T-helper 17 cell (primary cell): ENCODE measurements around the gene UNC13B. TPM values are rescaled to one million over a fixed set of nuclear protein-coding genes. Genes with fewer than 3 reads are reported as not detected.

Experiments
- ATAC-seq: fragments of 150-1000 bp; cut with Tn5 transposase; 2 replicates; pipeline ENCODE4 v1.10.0; 2021; ENCODE audit warnings: mild to moderate bottlenecking, moderate library complexity
- DNase-seq, 3 donors: peaks; one replicate each; pipeline versions ENCODE4 v3.0.0 to v3.0.0-alpha.2; 2020 to 2021
- H3K9me3 ChIP-seq: one replicate; pipeline ENCODE4 v1.7.0; 2013; ENCODE audit warnings: low read length, mild to moderate bottlenecking; ENCODE audit not compliant: control insufficient read depth, poor library complexity, severe bottlenecking
- H3K27ac Mint-ChIP-seq: one replicate; pipeline ENCODE4 v1.8.0; 2022; ENCODE audit warnings: mild to moderate bottlenecking, moderate library complexity, mixed read lengths
- H3K27me3 Mint-ChIP-seq: one replicate; pipeline ENCODE4 v1.8.0; 2022; ENCODE audit warnings: mixed read lengths
- H3K36me3 Mint-ChIP-seq: one replicate; pipeline ENCODE4 v1.8.0; 2022; ENCODE audit warnings: low read depth, mixed read lengths
- H3K4me1 Mint-ChIP-seq: one replicate; pipeline ENCODE4 v1.8.0; 2022; ENCODE audit warnings: mild to moderate bottlenecking, mixed read lengths
- H3K4me3 Mint-ChIP-seq: one replicate; pipeline ENCODE4 v1.8.0; 2022; ENCODE audit warnings: mild to moderate bottlenecking, moderate library complexity, mixed read lengths
- total RNA-seq, 4 donors: library from RNA in 2 of 4; stranded (reverse) in 2 of 4; gene quantifications; one replicate each; pipeline ENCODE4 v1.2.3 and lab custom pipeline; 2022 to 2026

The UNC13B gene
- total RNA-seq, 2 donors from 2014 or later, result 0.50 to 0.99 TPM

GRCh38 chr9:35367451-35367850, 205.6 kb downstream of the UNC13B start:
- DNase-seq (no peak), ATAC-seq (no peak)
- Mint-ChIP-seq H3K27ac (no peak overlapping the region), H3K4me3 (no peak overlapping the region), H3K27me3 (peaks cover 13% of the 10 kb centered on the region), H3K36me3 (peaks cover 2% of the 10 kb centered on the region), H3K4me1 (no peaks in the 10 kb centered on the region)
- H3K9me3 ChIP-seq, result no peaks in the 10 kb centered on the region

GRCh38 chr9:35370241-35370640, 208.4 kb downstream of the UNC13B start:
- no peak for ATAC-seq
- peaks cover 2% of the 10 kb centered on the region for H3K36me3 Mint-ChIP-seq

GRCh38 chr9:35374436-35374835, 212.6 kb downstream of the UNC13B start:
- no peak for DNase-seq
- H3K27ac Mint-ChIP-seq, result no peak overlapping the region
- no peak for ATAC-seq
- H3K4me3 Mint-ChIP-seq, result no peak overlapping the region
- H3K36me3 Mint-ChIP-seq, result peaks cover 3% of the 10 kb centered on the region
- H3K9me3 ChIP-seq, result no peaks in the 10 kb centered on the region
- H3K27me3 Mint-ChIP-seq, result no peaks in the 10 kb centered on the region
- H3K4me1 Mint-ChIP-seq, result no peaks in the 10 kb centered on the region

More at GRCh38 chr9:35370241-35370640, 208.4 kb downstream of the UNC13B start:
- Mint-ChIP-seq H3K4me3 (no peak overlapping the region), H3K27me3 (peaks cover 5% of the 10 kb centered on the region), H3K4me1 (no peaks in the 10 kb centered on the region), H3K27ac (no peak overlapping the region)
- no peak for DNase-seq
- no peaks in the 10 kb centered on the region for H3K9me3 ChIP-seq

DNA sequence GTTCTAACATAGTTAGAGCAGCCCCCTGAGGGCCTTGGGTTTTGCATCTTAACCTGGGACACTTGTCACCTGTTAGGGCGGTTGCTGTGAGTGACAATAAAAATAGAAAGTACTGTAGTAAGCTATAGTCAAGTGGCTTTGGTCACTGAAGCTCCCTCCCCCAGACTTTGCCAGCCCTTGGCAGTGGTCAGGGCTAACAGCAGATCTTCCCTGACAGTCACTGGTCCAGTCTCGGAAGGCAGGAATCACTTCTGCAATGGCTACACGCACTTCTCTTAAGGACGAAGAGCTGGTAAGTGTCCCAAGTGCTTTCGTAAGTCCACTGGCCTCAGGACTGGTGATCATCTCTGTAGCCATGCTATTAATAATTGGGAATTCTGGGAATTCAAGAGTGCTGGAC, 213.1 kb downstream of the UNC13B start:
- Mint-ChIP-seq H3K4me1 (no peaks in the 10 kb centered on the region), H3K27me3 (no peaks in the 10 kb centered on the region), H3K36me3 (peaks cover 3% of the 10 kb centered on the region), H3K4me3 (no peak overlapping the region), H3K27ac (no peak overlapping the region)
- ATAC-seq (no peak), DNase-seq (no peak)
- no peaks in the 10 kb centered on the region for H3K9me3 ChIP-seq

DNA sequence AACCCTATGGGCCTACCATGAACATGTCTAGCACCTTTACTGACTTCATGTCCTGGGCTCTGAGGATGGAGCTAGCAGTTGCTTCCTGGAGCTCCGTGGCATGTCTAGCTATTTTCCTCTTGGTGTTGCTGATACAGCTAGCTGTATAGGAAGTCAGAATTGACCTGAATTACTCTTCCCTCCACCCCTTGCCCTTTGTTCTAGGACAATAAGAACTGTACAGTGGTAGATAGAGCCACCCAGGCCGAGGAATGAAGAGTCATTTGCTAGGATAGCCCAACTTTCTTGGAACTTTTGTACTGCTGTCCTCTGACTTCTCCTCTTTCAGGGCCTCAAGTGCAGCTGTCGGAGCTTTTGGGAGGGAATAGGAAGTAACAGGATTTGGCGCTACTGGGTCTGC, 218.2 kb downstream of the UNC13B start:
- no peak for ATAC-seq
- Mint-ChIP-seq H3K4me3 (no peak overlapping the region), H3K4me1 (no peaks in the 10 kb centered on the region), H3K27me3 (peaks cover 18% of the 10 kb centered on the region), H3K36me3 (peaks cover 2% of the 10 kb centered on the region), H3K27ac (no peak overlapping the region)
- no peaks in the 10 kb centered on the region for H3K9me3 ChIP-seq
- no peak for DNase-seq

- Mint-ChIP-seq H3K27me3 (peaks cover 23% of the 10 kb centered on the region), H3K4me1 (no peaks in the 10 kb centered on the region), H3K36me3 (peaks cover 2% of the 10 kb centered on the region), H3K4me3 (no peak overlapping the region), H3K27ac (no peak overlapping the region)
- ATAC-seq (no peak), DNase-seq (no peak)
- H3K9me3 ChIP-seq, result no peaks in the 10 kb centered on the region
Observed at GRCh38 chr9:35380619-35381018, 218.8 kb downstream of the UNC13B start.

GRCh38 chr9:35385042-35385441, 223.2 kb downstream of the UNC13B start:
- ATAC-seq, result no peak
- no peaks in the 10 kb centered on the region for H3K4me1 Mint-ChIP-seq

DNA sequence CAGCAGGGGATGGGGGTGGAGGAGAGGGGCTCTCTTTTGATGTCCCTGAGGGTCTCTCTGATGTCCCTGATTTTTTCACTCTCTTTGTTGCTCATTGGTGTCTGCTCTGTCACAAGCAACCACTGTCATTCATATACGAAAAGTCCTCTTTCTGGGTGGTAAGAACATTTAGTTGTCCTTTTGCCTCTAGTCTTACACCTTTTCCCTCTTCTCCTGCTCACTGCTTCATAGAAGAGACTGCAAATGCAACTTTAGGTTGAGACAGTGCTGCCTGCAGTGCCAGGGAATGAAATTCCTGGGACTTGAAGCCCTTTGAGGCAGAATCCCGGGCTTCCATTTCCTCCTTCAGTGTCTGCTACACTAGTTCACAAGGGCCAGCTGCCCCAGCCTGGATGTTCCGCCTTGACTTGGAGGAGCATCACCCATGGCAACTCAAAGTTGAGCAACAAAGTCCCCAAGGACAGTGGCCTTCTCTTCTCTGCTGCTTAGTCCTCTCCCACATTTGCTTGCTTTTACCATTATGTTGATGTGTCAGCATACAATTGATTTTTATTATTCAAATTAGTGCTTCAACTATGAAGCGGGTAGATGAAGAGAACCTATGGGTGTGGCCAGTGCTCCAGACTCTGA, 233.4 kb downstream of the UNC13B start:
- no peak for ATAC-seq
- DNase-seq, result no peak
- Mint-ChIP-seq H3K27ac (no peak overlapping the region), H3K36me3 (peaks cover 13% of the 10 kb centered on the region), H3K27me3 (peaks cover 35% of the 10 kb centered on the region), H3K4me1 (peaks cover 4% of the 10 kb centered on the region), H3K4me3 (no peak overlapping the region)
- no peaks in the 10 kb centered on the region for H3K9me3 ChIP-seq

More at GRCh38 chr9:35385042-35385441, 223.2 kb downstream of the UNC13B start:
- H3K27ac Mint-ChIP-seq, result no peak overlapping the region
- no peak overlapping the region for H3K4me3 Mint-ChIP-seq
- H3K36me3 Mint-ChIP-seq, result no peaks in the 10 kb centered on the region
- peaks cover 62% of the 10 kb centered on the region for H3K27me3 Mint-ChIP-seq
- no peaks in the 10 kb centered on the region for H3K9me3 ChIP-seq
- DNase-seq, result no peak

DNA sequence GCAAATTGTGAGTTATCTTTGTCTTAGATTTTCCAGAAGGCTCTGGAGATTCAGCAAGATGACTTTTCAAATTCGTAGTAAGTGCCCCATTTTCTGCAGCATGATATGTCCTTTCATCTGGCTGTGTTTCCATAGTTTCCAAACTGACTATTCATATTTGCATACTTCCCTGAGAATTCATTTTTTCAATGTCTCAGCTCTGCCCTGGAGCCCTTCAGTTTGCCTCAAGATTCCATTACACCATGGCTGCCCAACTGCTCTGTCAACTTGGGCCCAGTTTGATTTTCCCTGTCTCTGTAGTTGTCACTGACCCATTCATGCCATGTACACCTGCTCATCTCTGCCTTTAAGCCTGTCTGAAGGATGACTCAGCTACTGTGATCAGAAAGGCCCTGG, 233.9 kb downstream of the UNC13B start:
- no peaks in the 10 kb centered on the region for H3K9me3 ChIP-seq
- H3K4me1 Mint-ChIP-seq, result peaks cover 4% of the 10 kb centered on the region
- ATAC-seq (no peak), DNase-seq (no peak)
- no peak overlapping the region for H3K4me3 Mint-ChIP-seq
- H3K27me3 Mint-ChIP-seq, result peaks cover 36% of the 10 kb centered on the region
- peaks cover 10% of the 10 kb centered on the region for H3K36me3 Mint-ChIP-seq
- no peak overlapping the region for H3K27ac Mint-ChIP-seq

DNA sequence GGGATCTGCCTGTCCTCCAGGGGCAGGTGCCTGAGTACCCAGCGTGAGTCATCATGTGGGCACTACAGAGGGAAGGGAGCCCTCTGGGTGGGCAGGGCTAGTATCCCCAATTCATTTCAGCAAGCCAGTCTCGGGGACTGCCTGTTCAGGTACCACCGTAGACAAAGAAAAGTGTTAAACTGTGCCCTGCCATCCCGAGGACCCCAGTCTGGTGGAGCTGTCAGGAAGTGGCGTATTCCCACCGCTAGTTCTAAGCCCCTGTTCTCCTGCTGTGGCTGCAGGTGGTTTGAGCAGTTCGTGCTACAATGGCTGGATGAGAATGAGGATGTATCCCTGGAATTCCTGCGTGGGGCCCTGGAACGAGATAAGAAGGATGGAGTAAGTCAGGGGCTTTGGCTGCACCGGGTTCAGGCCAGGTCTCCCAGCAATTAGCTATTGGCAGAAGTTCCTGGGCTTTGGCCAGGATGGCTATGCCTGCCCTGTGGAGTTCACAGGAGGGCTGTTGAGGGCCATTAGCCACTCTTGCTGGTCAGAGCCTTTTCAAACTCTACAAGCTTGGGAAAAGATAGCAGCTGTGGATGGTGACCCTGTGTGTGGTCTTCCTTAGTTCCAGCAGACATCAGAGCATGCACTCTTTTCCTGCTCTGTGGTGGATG, 234.9 kb downstream of the UNC13B start:
- no peak for DNase-seq
- Mint-ChIP-seq H3K27me3 (peaks cover 42% of the 10 kb centered on the region), H3K4me1 (peaks cover 9% of the 10 kb centered on the region), H3K27ac (no peak overlapping the region), H3K4me3 (no peak overlapping the region), H3K36me3 (peaks cover 9% of the 10 kb centered on the region)
- no peak for ATAC-seq
- H3K9me3 ChIP-seq, result no peaks in the 10 kb centered on the region

GRCh38 chr9:35397216-35397698, 235.4 kb downstream of the UNC13B start:
- no peak overlapping the region for H3K4me3 Mint-ChIP-seq
- peaks cover 12% of the 10 kb centered on the region for H3K36me3 Mint-ChIP-seq
- ATAC-seq, result no peak
- DNase-seq, result no peak
- H3K27me3 Mint-ChIP-seq, result peaks cover 46% of the 10 kb centered on the region
- H3K9me3 ChIP-seq, result no peaks in the 10 kb centered on the region
- H3K27ac Mint-ChIP-seq, result no peak overlapping the region
- H3K4me1 Mint-ChIP-seq, result peaks cover 6% of the 10 kb centered on the region

- peaks cover 12% of the 10 kb centered on the region for H3K36me3 Mint-ChIP-seq
- no peak for DNase-seq
- ATAC-seq, result no peak
Observed at GRCh38 chr9:35397923-35398322, 236.1 kb downstream of the UNC13B start.

GRCh38 chr9:35398651-35399335, 237.0 kb downstream of the UNC13B start:
- H3K27ac Mint-ChIP-seq, result no peak overlapping the region
- H3K4me3 Mint-ChIP-seq, result no peak overlapping the region
- H3K27me3 Mint-ChIP-seq, result peaks cover 47% of the 10 kb centered on the region

More at GRCh38 chr9:35397923-35398322, 236.1 kb downstream of the UNC13B start:
- H3K27me3 Mint-ChIP-seq, result peaks cover 46% of the 10 kb centered on the region
- H3K4me1 Mint-ChIP-seq, result peaks cover 5% of the 10 kb centered on the region
- H3K4me3 Mint-ChIP-seq, result no peak overlapping the region
- no peaks in the 10 kb centered on the region for H3K9me3 ChIP-seq
- H3K27ac Mint-ChIP-seq, result no peak overlapping the region

More at GRCh38 chr9:35398651-35399335, 237.0 kb downstream of the UNC13B start:
- Mint-ChIP-seq H3K4me1 (peaks cover 5% of the 10 kb centered on the region), H3K36me3 (peaks cover 9% of the 10 kb centered on the region)
- H3K9me3 ChIP-seq, result no peaks in the 10 kb centered on the region
- ATAC-seq (no peak), DNase-seq (no peak)
